Motor neuron (in vitro differentiated cells): Measurements from ENCODE around the gene COPS3. TPM values are rescaled to one million over a fixed set of nuclear protein-coding genes. Genes with fewer than 3 reads are reported as not detected.

ENCODE experiments used
- ATAC-seq, 8 experiments: fragments of 200-7000 bp; cut with Tn5 transposase; replicated peaks in 6 of 8; 2 replicates each; pipeline ENCODE4 v1.8.0; 2021; ENCODE audit warnings: mild to moderate bottlenecking in 8 of 8, moderate library complexity in 8 of 8
- H3K27ac ChIP-seq, 2 donors: fragments of 250-450 bp; sonication (Bioruptor Pico); 2 replicates each; pipeline ENCODE4 v1.9.0; 2021; ENCODE audit warnings: antibody characterized with exemption in 2 of 2, mild to moderate bottlenecking in 2 of 2, moderate library complexity in 1 of 2
- H3K4me1 ChIP-seq, 2 donors: fragments of 250-450 bp; sonication (Bioruptor Pico); replicated peaks in 1 of 2; 2 replicates each; pipeline ENCODE4 v1.6.1; 2021; ENCODE audit warnings: antibody characterized with exemption in 2 of 2, mild to moderate bottlenecking in 2 of 2, moderate library complexity in 1 of 2
- H3K4me3 ChIP-seq, 5 donors: fragments of 250-450 bp; sonication (Bioruptor Pico); 2 replicates each; pipeline ENCODE4 v1.9.0; 2021; ENCODE audit warnings: antibody characterized with exemption in 5 of 5, mild to moderate bottlenecking in 5 of 5, moderate library complexity in 4 of 5
- WGBS, 10 experiments: fragments of 450-650 bp; shearing (Covaris generic); methylation state at CpG; one replicate each; pipeline ENCODE4 v1.0.0; 2022; 5-methylcytosine and 5-hydroxymethylcytosine counted together
- in situ Hi-C, 9 experiments: fragments of 400-800 bp; cut with MboI; loops; one replicate each; pipeline ENCODE4 v1.15.0; 2021; ENCODE audit warnings: low sequenced_read_pairs in 9 of 9, low pct_unique_long_range_greater_than_20kb in 2 of 9; ENCODE audit not compliant: unreplicated experiment in 9 of 9
- total RNA-seq, 8 experiments: library from RNA; unstranded; fragments of 300-600 nt; gene quantifications; 2 replicates each; pipeline versions ENCODE4 v1.2.3 to v1.2.4, GENCODE V29; 2022

The COPS3 gene
- total RNA-seq, 8 experiments from 2014 or later = 64.9 to 135 (median 97.6) TPM

- Histone ChIP-seq H3K4me1 (no peaks in the 10 kb centered on the region), H3K4me3 (no peak overlapping the region), H3K27ac (no peak overlapping the region)
- WGBS, 10 experiments = 60 to 100% (median 90%) methylated on average over 2 to 14 of the region's 26 CpGs
- ATAC-seq = peak in 4 of 8 experiments; percentile 32 to 66 (median 41)
- in situ Hi-C loops = no loop called here
Measured at GRCh38 chr17:17229416-17230384, 51.3 kb downstream of the COPS3 start.

- WGBS, 10 experiments = 94 to 100% (median 98%) methylated on average over 1 to 8 of the region's 17 CpGs; no CpG with 5 or more reads in 6 of the 10 experiments
- peak in 1 of 8 experiments; percentile 16 for ATAC-seq
- in situ Hi-C loops = no loop called here
Measured at GRCh38 chr17:17228521-17229279, 52.3 kb downstream of the COPS3 start.

DNA sequence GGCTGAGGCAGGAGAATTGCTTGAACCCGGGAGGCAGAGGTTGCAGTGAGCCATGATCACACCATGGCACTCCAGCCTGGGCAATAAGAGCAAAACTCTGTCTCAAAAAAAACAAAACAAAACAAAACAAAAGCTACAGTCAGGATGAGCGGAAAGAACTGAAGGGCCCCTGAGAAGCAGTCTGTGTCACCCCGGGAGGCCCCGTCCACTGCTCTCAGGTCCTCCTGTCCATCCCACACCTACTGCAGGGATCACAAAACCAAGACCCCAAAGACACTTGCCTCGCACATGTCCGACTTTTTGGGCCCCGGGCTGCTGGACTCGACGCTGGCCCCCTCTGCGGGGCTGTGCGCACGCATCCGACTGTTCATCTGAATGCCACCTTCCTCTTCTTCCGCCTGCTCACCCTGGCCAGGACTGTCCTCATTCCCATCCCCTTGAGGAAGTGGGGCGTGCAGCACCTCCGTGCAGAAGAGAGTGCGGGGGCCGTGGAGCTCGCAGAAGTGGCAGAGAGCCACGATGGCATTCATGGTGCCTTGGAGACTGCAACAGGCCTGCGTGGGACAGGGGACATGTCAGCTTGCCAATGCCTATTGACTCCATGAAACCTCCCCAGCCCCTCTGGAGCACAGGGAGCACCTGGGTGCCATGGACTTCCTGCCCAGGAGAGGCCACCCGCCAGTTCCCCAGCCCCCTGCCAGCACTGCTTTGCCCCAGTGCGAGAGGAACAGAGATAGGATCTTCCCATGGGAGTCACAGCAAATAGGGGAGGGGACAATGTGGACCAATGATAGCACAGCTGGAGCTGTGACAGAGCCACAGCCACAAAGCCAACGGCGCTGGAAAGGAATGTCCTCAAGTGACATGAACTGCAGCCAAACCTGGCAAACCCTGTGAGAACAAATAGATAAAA lies 53.2 kb downstream of the COPS3 start:
- Histone ChIP-seq H3K27ac (no peak overlapping the region), H3K4me3 (no peak overlapping the region), H3K4me1 (no peaks in the 10 kb centered on the region)
- in situ Hi-C loops = no loop called here
- WGBS, 10 experiments = 53 to 95% (median 87%) methylated on average over 1 to 14 of the region's 25 CpGs; no CpG with 5 or more reads in 3 of the 10 experiments
- no peak for ATAC-seq

More at GRCh38 chr17:17228521-17229279, 52.3 kb downstream of the COPS3 start:
- Histone ChIP-seq H3K27ac (no peak overlapping the region), H3K4me3 (no peak overlapping the region), H3K4me1 (no peaks in the 10 kb centered on the region)

- WGBS, 10 experiments = 83 to 100% (median 95%) methylated on average over 1 to 11 of the region's 16 CpGs; no CpG with 5 or more reads in 2 of the 10 experiments
- H3K27ac ChIP-seq = no peak overlapping the region
- no peak for ATAC-seq
- in situ Hi-C loops = no loop called here
- no peaks in the 10 kb centered on the region for H3K4me1 ChIP-seq
- no peak overlapping the region for H3K4me3 ChIP-seq
Measured at GRCh38 chr17:17226451-17227265, 54.4 kb downstream of the COPS3 start.

GRCh38 chr17:17225901-17226300 lies 55.1 kb downstream of the COPS3 start:
- in situ Hi-C loops = no loop called here

GRCh38 chr17:17224137-17224536 lies 56.9 kb downstream of the COPS3 start:
- 92 to 100% (median 98%) methylated on average over 1 to 5 of the region's 8 CpGs; no CpG with 5 or more reads in 2 of the 10 experiments for WGBS, 10 experiments
- no peak for ATAC-seq
- in situ Hi-C loops = loop anchor here in 1 of 9 experiments (25.0 kb wide), 1 partner anchor 212 kb away; no protein-coding TSS in a partner anchor
- Histone ChIP-seq H3K4me1 (no peaks in the 10 kb centered on the region), H3K27ac (no peak overlapping the region), H3K4me3 (no peak overlapping the region)

More at GRCh38 chr17:17225901-17226300, 55.1 kb downstream of the COPS3 start:
- Histone ChIP-seq H3K4me1 (no peaks in the 10 kb centered on the region), H3K4me3 (no peak overlapping the region), H3K27ac (no peak overlapping the region)
- 63 to 100% (median 95%) methylated on average over 1 to 6 of the region's 10 CpGs; no CpG with 5 or more reads in 4 of the 10 experiments for WGBS, 10 experiments
- no peak for ATAC-seq

GRCh38 chr17:17223736-17224135 lies 57.3 kb downstream of the COPS3 start:
- Histone ChIP-seq H3K4me1 (no peaks in the 10 kb centered on the region), H3K4me3 (no peak overlapping the region), H3K27ac (no peak overlapping the region)
- in situ Hi-C loops = loop anchor here in 1 of 9 experiments (25.0 kb wide), 1 partner anchor 211 kb away; no protein-coding TSS in a partner anchor
- ATAC-seq = no peak
- 85 to 100% (median 93%) methylated on average over 1 to 6 of the region's 16 CpGs; no CpG with 5 or more reads in 3 of the 10 experiments for WGBS, 10 experiments

GRCh38 chr17:17221329-17221728 lies 59.7 kb downstream of the COPS3 start:
- ATAC-seq = no peak
- Histone ChIP-seq H3K4me1 (no peaks in the 10 kb centered on the region), H3K4me3 (no peak overlapping the region), H3K27ac (no peak overlapping the region)
- 73 to 100% (median 92%) methylated on average over 2 to 11 of the region's 22 CpGs; no CpG with 5 or more reads in 5 of the 10 experiments for WGBS, 10 experiments
- in situ Hi-C loops = loop anchor here in 1 of 9 experiments (25.0 kb wide), 1 partner anchor 209 kb away; no protein-coding TSS in a partner anchor

- Histone ChIP-seq H3K4me3 (no peak overlapping the region), H3K27ac (no peak overlapping the region), H3K4me1 (no peaks in the 10 kb centered on the region)
- ATAC-seq = no peak
- in situ Hi-C loops = loop anchor here in 1 of 9 experiments (25.0 kb wide), 1 partner anchor 208 kb away; no protein-coding TSS in a partner anchor
- 89 to 100% (median 93%) methylated on average over 1 to 5 of the region's 8 CpGs; no CpG with 5 or more reads in 2 of the 10 experiments for whole genome bisulfite sequencing, 10 experiments
Measured at GRCh38 chr17:17220529-17220928, 60.5 kb downstream of the COPS3 start.

DNA sequence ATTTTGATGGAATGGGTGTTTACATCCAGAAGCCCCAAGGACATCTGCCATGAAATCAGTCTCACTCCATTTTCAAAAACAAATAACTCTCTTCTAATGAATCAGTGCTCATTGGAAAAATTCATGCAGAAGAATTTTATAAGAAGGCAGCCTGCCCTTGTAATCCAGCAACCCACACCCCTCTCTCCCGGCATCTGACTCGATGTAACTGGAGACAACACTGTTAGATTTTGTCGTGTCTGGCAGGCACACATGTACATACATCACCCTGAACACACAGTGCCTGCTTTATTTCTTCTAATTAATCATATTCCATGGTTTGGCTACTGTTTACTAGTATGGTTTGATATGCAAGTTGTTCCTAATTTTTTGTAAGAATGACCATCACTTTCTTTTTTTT lies 63.1 kb downstream of the COPS3 start:
- in situ Hi-C loops = loop anchor here in 1 of 9 experiments (25.0 kb wide), 1 partner anchor 206 kb away; no protein-coding TSS in a partner anchor
- ATAC-seq = peak in 1 of 8 experiments; percentile 52
- no peak overlapping the region for H3K4me3 ChIP-seq
- no peak overlapping the region for H3K27ac ChIP-seq
- H3K4me1 ChIP-seq = no peaks in the 10 kb centered on the region
- 50 to 100% (median 86%) methylated on average over 2 to 3 of the region's 3 CpGs; no CpG with 5 or more reads in 4 of the 10 experiments for WGBS, 10 experiments

- WGBS, 10 experiments = 79 to 100% (median 89%) methylated on average over 1 to 8 of the region's 16 CpGs; no CpG with 5 or more reads in 4 of the 10 experiments
- in situ Hi-C loops = loop anchor here in 1 of 9 experiments (25.0 kb wide), 1 partner anchor 204 kb away; no protein-coding TSS in a partner anchor
- no peak for ATAC-seq
- Histone ChIP-seq H3K27ac (no peak overlapping the region), H3K4me3 (no peak overlapping the region), H3K4me1 (no peaks in the 10 kb centered on the region)
Measured at GRCh38 chr17:17216776-17217175, 64.3 kb downstream of the COPS3 start.
